GM19351 (cell line): ENCODE measurements around the gene TGFB1.

Source experiments
- ATAC-seq: cut with Tn5 transposase; IDR thresholded peaks from one replicate; pipeline ENCODE4 v1.9.1; 2021; ENCODE audit warnings: mild to moderate bottlenecking, moderate library complexity; ENCODE audit not compliant: unreplicated experiment

Gene TGFB1

GRCh38 chr19:41323023-41323422 lies 30.7 kb downstream of the TGFB1 start:
- ATAC-seq, result no peak

GRCh38 chr19:41322451-41322850 lies 31.3 kb downstream of the TGFB1 start:
- ATAC-seq, result no peak

- no peak for ATAC-seq
These were observed 32.0 kb downstream of the TGFB1 start for GRCh38 chr19:41321600-41322270.

GRCh38 chr19:41321204-41321599 lies 32.5 kb downstream of the TGFB1 start:
- no peak for ATAC-seq

GRCh38 chr19:41320568-41320967 lies 33.2 kb downstream of the TGFB1 start:
- no peak for ATAC-seq

GRCh38 chr19:41320185-41320518 lies 33.6 kb downstream of the TGFB1 start:
- ATAC-seq, result no peak

- no peak for ATAC-seq
These were observed 34.1 kb downstream of the TGFB1 start for GRCh38 chr19:41319500-41320184.

GRCh38 chr19:41318696-41319499 lies 34.8 kb downstream of the TGFB1 start:
- ATAC-seq, result no peak

GRCh38 chr19:41316306-41316920 lies 37.3 kb downstream of the TGFB1 start:
- no peak for ATAC-seq

GRCh38 chr19:41311613-41312012 lies 42.1 kb downstream of the TGFB1 start:
- no peak for ATAC-seq

- ATAC-seq, result no peak
These were observed 42.6 kb downstream of the TGFB1 start for GRCh38 chr19:41311072-41311471.

- ATAC-seq, result peak; percentile 56
These were observed 43.5 kb downstream of the TGFB1 start, which contains the start of gene CCDC97 for GRCh38 chr19:41310033-41310831. TSS of gene CCDC97 (plus strand) at chr19:41310172. CDS start at chr19:41310311, 139 bp downstream.

GRCh38 chr19:41309180-41310032 lies 44.3 kb downstream of the TGFB1 start:
- ATAC-seq, result no peak

- ATAC-seq, result no peak
These were observed 45.1 kb downstream of the TGFB1 start for GRCh38 chr19:41308450-41309179.

GRCh38 chr19:41307954-41308449 lies 45.7 kb downstream of the TGFB1 start:
- ATAC-seq, result no peak

GRCh38 chr19:41307090-41307875 lies 46.4 kb downstream of the TGFB1 start:
- no peak for ATAC-seq

- no peak for ATAC-seq
These were observed 47.6 kb downstream of the TGFB1 start for GRCh38 chr19:41305927-41306793.
